Fibroblast of lung (primary cell): ENCODE measurements around the gene CASQ2. TPM values are rescaled to one million over a fixed set of nuclear protein-coding genes. Genes with fewer than 3 reads are reported as not detected.

Experiments used
- DNase-seq, 2 donors: peaks; one replicate each; pipeline versions ENCODE4 v3.0.0 to v3.0.0-alpha.2; 2010; ENCODE audit warnings: low read depth in 2 of 2
- H2AFZ ChIP-seq: 2 replicates; pipeline ENCODE4 v1.5.1; 2012; ENCODE audit warnings: low read length, control low read depth, inconsistent platforms
- H3K27ac ChIP-seq: 2 replicates; pipeline ENCODE4 v1.5.1; 2011; ENCODE audit warnings: low read length, control low read depth; ENCODE audit not compliant: insufficient read depth
- H3K27me3 ChIP-seq: 2 replicates; pipeline ENCODE4 v1.5.1; 2011; ENCODE audit warnings: mild to moderate bottlenecking, low read length; ENCODE audit not compliant: control insufficient read depth, insufficient read depth
- H3K36me3 ChIP-seq: 2 replicates; pipeline ENCODE4 v1.5.1; 2011; ENCODE audit warnings: low read length; ENCODE audit not compliant: control insufficient read depth, insufficient read depth
- H3K4me1 ChIP-seq: 2 replicates; pipeline ENCODE4 v1.5.1; 2011; ENCODE audit warnings: low read length; ENCODE audit not compliant: control insufficient read depth, insufficient read depth; ENCODE audit errors: extremely low read depth
- H3K4me2 ChIP-seq: 2 replicates; pipeline ENCODE4 v1.5.1; 2011; ENCODE audit warnings: low read length, control low read depth; ENCODE audit not compliant: insufficient read depth; ENCODE audit errors: extremely low read depth
- H3K4me3 ChIP-seq, 4 experiments: fragments of 200-600 bp in 1 of 4; sonication (generic) in 1 of 4; replicated peaks in 1 of 4; 2 replicates each; pipeline ENCODE4 v1.5.1; 2011 to 2016; ENCODE audit warnings: low read length in 4 of 4, low read depth in 3 of 4, mild to moderate bottlenecking in 3 of 4, control low read depth in 2 of 4, inconsistent platforms in 1 of 4, mixed read lengths in 1 of 4; ENCODE audit not compliant: insufficient read depth in 1 of 4; ENCODE audit errors: control extremely low read depth in 1 of 4
- H3K79me2 ChIP-seq: 2 replicates; pipeline ENCODE4 v1.5.1; 2012; ENCODE audit warnings: mild to moderate bottlenecking, low read length, inconsistent platforms; ENCODE audit not compliant: control insufficient read depth, insufficient read depth
- H3K9ac ChIP-seq: 2 replicates; pipeline ENCODE4 v1.5.1; 2011; ENCODE audit warnings: mild to moderate bottlenecking, low read length, control low read depth; ENCODE audit not compliant: insufficient read depth
- H3K9me3 ChIP-seq: 2 replicates; pipeline ENCODE4 v1.5.1; 2012; ENCODE audit warnings: low read depth, low read length; ENCODE audit not compliant: control insufficient read depth, insufficient read depth
- H4K20me1 ChIP-seq: 2 replicates; pipeline ENCODE4 v1.5.1; 2011; ENCODE audit warnings: low read length; ENCODE audit not compliant: control insufficient read depth, insufficient read depth; ENCODE audit errors: extremely low read depth
- CTCF ChIP-seq, 2 donors: IDR thresholded peaks in 1 of 2; conservative IDR thresholded peaks in 1 of 2; 1 replicate in 1 of 2; 2 replicates in 1 of 2; pipeline ENCODE4 v1.5.1; 2011 to 2012; ENCODE audit warnings: low read length in 2 of 2, control low read depth in 1 of 2, inconsistent platforms in 1 of 2, low read depth in 1 of 2, mild to moderate bottlenecking in 1 of 2
- EZH2 ChIP-seq: IDR thresholded peaks from 2 replicates; pipeline ENCODE4 v1.5.1; 2012; ENCODE audit warnings: low read length, control low read depth, mild to moderate bottlenecking; ENCODE audit errors: missing control alignments
- polyA plus RNA-seq, 2 donors: library from polyadenylated mRNA; depleted of rRNA in 1 of 2; stranded (reverse) in 1 of 2; unstranded in 1 of 2; fragments of >200 nt; gene quantifications; 2 replicates each; pipeline ENCODE4 v1.2.1, GENCODE V29; 2011 to 2012; ENCODE audit warnings: missing spikeins in 1 of 2
- total RNA-seq: library from RNA; depleted of rRNA; stranded (reverse); fragments of >200 nt; gene quantifications from 2 replicates; pipeline ENCODE4 v1.2.1, GENCODE V29; 2014

The CASQ2 gene
- total and polyA plus RNA-seq, 2 donors (not counting 1 experiment from before 2014, with no cell fraction given) = 0.03 TPM; not detected in 1

DNA sequence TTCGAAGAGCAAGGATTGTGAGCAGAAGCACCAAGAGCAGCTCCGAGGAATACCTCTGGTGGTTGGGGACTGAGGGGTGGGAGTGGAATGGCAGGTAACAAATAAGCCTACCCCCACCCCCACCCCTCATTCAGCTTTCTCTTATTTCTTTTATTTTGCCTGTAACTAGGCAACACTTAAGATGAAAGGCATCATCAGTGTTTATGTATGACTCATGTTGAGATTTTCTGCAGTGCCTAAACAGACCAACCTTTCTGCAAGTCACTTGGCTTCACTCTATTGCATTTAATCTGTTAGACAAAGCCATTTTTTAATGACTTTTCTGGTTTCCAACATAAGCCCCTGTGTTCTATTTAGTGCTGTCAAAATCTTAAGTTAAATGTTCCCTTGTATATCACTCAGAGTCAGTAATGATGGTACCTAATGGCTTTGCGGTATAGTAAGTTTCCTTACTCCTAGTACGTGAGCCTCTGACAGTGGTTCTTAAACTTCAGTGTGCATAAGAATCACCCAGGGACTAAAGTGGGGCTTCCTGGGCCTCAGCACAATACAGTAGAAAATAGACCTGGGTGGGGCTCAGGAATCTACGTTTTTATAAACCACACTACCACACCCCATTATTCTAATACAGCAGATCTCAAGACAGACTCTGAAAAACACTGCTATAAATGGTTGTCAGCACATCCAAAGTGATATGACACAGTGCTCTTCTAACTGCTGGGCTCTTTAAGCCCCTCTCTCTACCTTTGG lies 19.9 kb downstream of the CASQ2 start:
- no peaks in the 10 kb centered on the region for H3K9me3 ChIP-seq
- H3K27ac ChIP-seq = peak overlapping the region; percentile 25
- no peaks in the 10 kb centered on the region for H4K20me1 ChIP-seq
- peak overlapping the region; percentile 45 for H3K4me2 ChIP-seq
- no peaks in the 10 kb centered on the region for H3K36me3 ChIP-seq
- no peak overlapping the region for H2AFZ ChIP-seq
- no peak overlapping the region for H3K4me3 ChIP-seq
- TF ChIP-seq CTCF (conservative IDR thresholded peaks at IDR 0.05 in 1 of 2, IDR thresholded peaks at IDR 0.05 in 1 of 2; ENCODE audit: low read depth in 1 of 2, low read length in 2 of 2) (no peak), EZH2 (no peak)
- no peak overlapping the region for H3K9ac ChIP-seq
- H3K27me3 ChIP-seq = peaks cover 8% of the 10 kb centered on the region
- DNase-seq = peak; percentile 72 to 79
- H3K79me2 ChIP-seq = no peaks in the 10 kb centered on the region
- H3K4me1 ChIP-seq = peaks cover 3% of the 10 kb centered on the region

- DNase-seq = peak in 1 of 2 donors; percentile 41
- Histone ChIP-seq H3K4me3 (no peak overlapping the region), H3K4me2 (no peak overlapping the region), H3K36me3 (no peaks in the 10 kb centered on the region), H3K27ac (no peak overlapping the region), H3K9ac (no peak overlapping the region), H3K4me1 (peaks cover 3% of the 10 kb centered on the region), H3K27me3 (peaks cover 4% of the 10 kb centered on the region), H3K9me3 (no peaks in the 10 kb centered on the region), H3K79me2 (no peaks in the 10 kb centered on the region), H4K20me1 (no peaks in the 10 kb centered on the region), H2AFZ (no peak overlapping the region)
- TF ChIP-seq EZH2 (no peak), CTCF (conservative IDR thresholded peaks at IDR 0.05 in 1 of 2, IDR thresholded peaks at IDR 0.05 in 1 of 2; ENCODE audit: low read depth in 1 of 2, low read length in 2 of 2) (no peak)
These were observed 22.4 kb downstream of the CASQ2 start for GRCh38 chr1:115746021-115746690.

- TF ChIP-seq CTCF (conservative IDR thresholded peaks at IDR 0.05 in 1 of 2, IDR thresholded peaks at IDR 0.05 in 1 of 2; ENCODE audit: low read depth in 1 of 2, low read length in 2 of 2) = no peak
- TF ChIP-seq EZH2 = no peak
- H3K27me3 ChIP-seq = peaks cover 7% of the 10 kb centered on the region
- H3K79me2 ChIP-seq = no peaks in the 10 kb centered on the region
- H3K9me3 ChIP-seq = no peaks in the 10 kb centered on the region
- DNase-seq = no peak
- no peak overlapping the region for H3K4me2 ChIP-seq
- H3K4me1 ChIP-seq = peaks cover 3% of the 10 kb centered on the region
- no peak overlapping the region for H3K4me3 ChIP-seq
- H4K20me1 ChIP-seq = no peaks in the 10 kb centered on the region
- H3K27ac ChIP-seq = no peak overlapping the region
- no peak overlapping the region for H2AFZ ChIP-seq
- H3K36me3 ChIP-seq = no peaks in the 10 kb centered on the region
- no peak overlapping the region for H3K9ac ChIP-seq
These were observed 23.8 kb downstream of the CASQ2 start for GRCh38 chr1:115744646-115745275.
